ENCODE data around the gene NEK10. TPM values are rescaled to one million over a fixed set of nuclear protein-coding genes. Genes with fewer than 3 reads are reported as not detected.

Gene NEK10
- total RNA-seq, 4 donors from 2014 or later, result 0.65 to 2.6 (median 1.2) TPM

DNA sequence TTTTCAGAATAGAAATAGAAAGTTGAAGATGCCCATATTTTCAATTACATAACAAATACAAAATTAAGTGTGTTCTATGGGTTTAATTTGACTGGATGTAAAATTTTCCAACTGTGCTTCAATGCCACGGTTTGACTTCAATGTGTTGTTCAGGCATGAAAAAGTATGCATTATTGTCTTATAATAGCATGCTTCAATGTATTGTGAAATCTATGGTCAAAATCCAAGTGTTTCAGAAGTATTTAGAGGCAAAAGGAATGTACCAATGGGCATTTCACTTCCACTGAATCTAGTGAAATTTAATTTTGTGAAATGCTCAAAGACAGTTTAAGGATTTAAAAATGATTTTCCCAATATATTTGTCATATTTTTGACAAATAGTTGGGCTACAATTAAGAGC, 16.0 kb downstream of the NEK10 start:
- ATAC-seq (ENCODE audit: low FRiP score), result no peak
- no peak for TF ChIP-seq CTCF (IDR thresholded peaks at IDR 0.05)

DNA sequence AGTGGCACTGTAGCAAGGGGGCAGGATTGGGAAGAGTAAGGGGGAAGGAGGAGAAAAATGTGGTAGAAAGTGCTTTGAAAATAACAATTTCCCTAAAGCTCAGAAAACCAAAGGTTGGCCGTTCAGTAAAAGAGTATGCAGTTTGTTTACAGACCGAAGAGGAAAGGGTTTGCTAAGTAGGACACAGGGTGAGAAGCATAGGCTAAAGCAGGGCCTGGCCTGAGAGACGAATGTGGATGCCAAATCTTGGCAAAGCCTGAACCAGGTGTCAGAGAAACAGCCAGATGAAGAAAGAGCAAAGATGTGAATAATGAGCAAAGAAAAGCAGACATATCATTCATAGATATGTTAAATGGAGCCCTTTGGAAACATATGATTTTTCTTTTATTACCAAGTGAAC, 17.1 kb downstream of the NEK10 start:
- TF ChIP-seq CTCF (IDR thresholded peaks at IDR 0.05), result no peak
- DNase-seq (ENCODE audit: low spot score), result no peak
- no peak for ATAC-seq (ENCODE audit: low FRiP score)

More for the DNA sequence above, 16.0 kb downstream of the NEK10 start:
- no peak for DNase-seq (ENCODE audit: low spot score)

GRCh38 chr3:27349832-27350231, 19.4 kb downstream of the NEK10 start:
- no peak for ATAC-seq (ENCODE audit: low FRiP score)
- no peak for DNase-seq (ENCODE audit: low spot score)
- TF ChIP-seq CTCF (IDR thresholded peaks at IDR 0.05), result no peak

GRCh38 chr3:27345959-27346865, 23.0 kb downstream of the NEK10 start:
- ATAC-seq (ENCODE audit: low FRiP score), result no peak
- no peak for DNase-seq (ENCODE audit: low spot score)
- TF ChIP-seq CTCF (IDR thresholded peaks at IDR 0.05), result no peak

DNA sequence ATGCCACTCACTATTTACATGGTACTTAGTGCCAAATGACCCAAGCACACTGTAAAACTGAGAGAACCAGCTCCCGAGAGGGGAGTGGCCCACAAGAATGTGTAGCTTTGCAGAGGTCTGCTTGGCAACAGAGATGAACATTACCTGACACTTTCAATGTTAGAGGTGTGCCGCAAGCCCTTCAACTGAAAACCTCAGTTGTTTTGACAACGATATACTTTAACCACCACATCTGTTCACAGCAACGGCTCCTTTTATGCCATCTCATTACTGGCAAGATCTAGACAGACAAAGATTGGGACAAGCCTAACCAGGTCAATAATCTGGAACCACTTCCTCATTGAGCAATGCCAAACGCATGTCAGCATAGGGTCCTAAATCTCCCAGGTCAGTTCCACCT, 23.7 kb downstream of the NEK10 start:
- DNase-seq (ENCODE audit: low spot score) (no peak), ATAC-seq (ENCODE audit: low FRiP score) (no peak)
- no peak for TF ChIP-seq CTCF (IDR thresholded peaks at IDR 0.05)

GRCh38 chr3:27345045-27345444, 24.1 kb downstream of the NEK10 start:
- TF ChIP-seq CTCF (IDR thresholded peaks at IDR 0.05), result no peak
- DNase-seq (ENCODE audit: low spot score) (no peak), ATAC-seq (ENCODE audit: low FRiP score) (no peak)

GRCh38 chr3:27344192-27344591, 25.0 kb downstream of the NEK10 start:
- no peak for TF ChIP-seq CTCF (IDR thresholded peaks at IDR 0.05)

More at GRCh38 chr3:27344192-27344591, 25.0 kb downstream of the NEK10 start:
- DNase-seq (ENCODE audit: low spot score) (no peak), ATAC-seq (ENCODE audit: low FRiP score) (no peak)
